ENCODE measurements around the gene PDF. TPM values are rescaled to one million over a fixed set of nuclear protein-coding genes. Genes with fewer than 3 reads are reported as not detected.

The PDF gene
- total RNA-seq, 1 donor from 2014 or later, result 32.3 TPM

DNA sequence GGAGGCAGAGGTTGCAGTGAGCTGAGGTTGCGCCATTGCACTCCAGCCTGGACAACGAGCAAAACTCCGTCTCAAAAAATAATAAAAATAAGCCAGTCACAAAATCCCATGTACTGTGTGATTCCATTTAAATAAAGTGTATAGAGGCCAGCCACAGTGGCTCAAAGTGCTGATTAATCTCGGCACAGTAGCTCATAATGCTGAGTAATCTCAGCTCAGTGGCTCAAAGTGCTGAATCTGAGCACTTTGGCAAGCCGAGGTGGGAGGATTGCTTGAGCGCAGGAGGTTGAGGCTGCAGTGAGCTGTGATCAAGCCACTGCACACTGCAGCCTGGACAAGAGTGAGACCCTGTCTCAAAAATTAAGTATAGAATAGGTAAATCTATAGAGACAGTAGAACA is 16.3 kb upstream of the PDF start:
- TF ChIP-seq, protein P1, sequence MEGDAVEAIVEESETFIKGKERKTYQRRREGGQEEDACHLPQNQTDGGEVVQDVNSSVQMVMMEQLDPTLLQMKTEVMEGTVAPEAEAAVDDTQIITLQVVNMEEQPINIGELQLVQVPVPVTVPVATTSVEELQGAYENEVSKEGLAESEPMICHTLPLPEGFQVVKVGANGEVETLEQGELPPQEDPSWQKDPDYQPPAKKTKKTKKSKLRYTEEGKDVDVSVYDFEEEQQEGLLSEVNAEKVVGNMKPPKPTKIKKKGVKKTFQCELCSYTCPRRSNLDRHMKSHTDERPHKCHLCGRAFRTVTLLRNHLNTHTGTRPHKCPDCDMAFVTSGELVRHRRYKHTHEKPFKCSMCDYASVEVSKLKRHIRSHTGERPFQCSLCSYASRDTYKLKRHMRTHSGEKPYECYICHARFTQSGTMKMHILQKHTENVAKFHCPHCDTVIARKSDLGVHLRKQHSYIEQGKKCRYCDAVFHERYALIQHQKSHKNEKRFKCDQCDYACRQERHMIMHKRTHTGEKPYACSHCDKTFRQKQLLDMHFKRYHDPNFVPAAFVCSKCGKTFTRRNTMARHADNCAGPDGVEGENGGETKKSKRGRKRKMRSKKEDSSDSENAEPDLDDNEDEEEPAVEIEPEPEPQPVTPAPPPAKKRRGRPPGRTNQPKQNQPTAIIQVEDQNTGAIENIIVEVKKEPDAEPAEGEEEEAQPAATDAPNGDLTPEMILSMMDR (IDR thresholded peaks at IDR 0.05; ENCODE audit: insufficient read depth, low read length, poor library complexity, severe bottlenecking), result no peak
- H3K36me3 ChIP-seq (ENCODE audit: control insufficient read depth, insufficient read depth, low read length), result no peaks in the 10 kb centered on the region
- no peak for DNase-seq (ENCODE audit: low read depth)
- H3K4me3 ChIP-seq (ENCODE audit: low read depth, low read length), result no peak overlapping the region
- H3K27me3 ChIP-seq (ENCODE audit: control insufficient read depth, insufficient read depth, low read length), result no peaks in the 10 kb centered on the region

DNA sequence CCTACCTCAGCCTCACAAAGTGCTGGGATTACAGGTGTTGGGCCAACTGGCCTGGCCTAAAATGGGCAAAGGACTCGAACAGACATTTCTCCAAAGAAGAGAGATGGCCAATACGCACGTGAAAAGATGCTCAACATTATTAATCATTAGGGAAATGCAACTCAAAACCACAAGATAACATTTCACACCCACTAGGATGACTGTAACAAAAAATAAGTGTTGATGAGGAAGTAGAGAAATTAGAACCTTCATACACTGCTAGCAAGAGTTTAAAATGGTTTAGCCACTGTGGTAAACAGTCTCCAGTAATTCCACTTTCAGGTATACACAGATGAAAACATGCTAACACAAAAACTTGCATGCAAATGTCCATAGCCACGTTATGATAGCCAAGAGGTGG is 15.5 kb upstream of the PDF start:
- no peak for DNase-seq (ENCODE audit: low read depth)
- Histone ChIP-seq H3K4me3 (ENCODE audit: low read depth, low read length) (no peak overlapping the region), H3K27me3 (ENCODE audit: control insufficient read depth, insufficient read depth, low read length) (no peaks in the 10 kb centered on the region), H3K36me3 (ENCODE audit: control insufficient read depth, insufficient read depth, low read length) (no peaks in the 10 kb centered on the region)
- TF ChIP-seq, protein P1 (IDR thresholded peaks at IDR 0.05; ENCODE audit: insufficient read depth, low read length, poor library complexity, severe bottlenecking), result no peak

DNA sequence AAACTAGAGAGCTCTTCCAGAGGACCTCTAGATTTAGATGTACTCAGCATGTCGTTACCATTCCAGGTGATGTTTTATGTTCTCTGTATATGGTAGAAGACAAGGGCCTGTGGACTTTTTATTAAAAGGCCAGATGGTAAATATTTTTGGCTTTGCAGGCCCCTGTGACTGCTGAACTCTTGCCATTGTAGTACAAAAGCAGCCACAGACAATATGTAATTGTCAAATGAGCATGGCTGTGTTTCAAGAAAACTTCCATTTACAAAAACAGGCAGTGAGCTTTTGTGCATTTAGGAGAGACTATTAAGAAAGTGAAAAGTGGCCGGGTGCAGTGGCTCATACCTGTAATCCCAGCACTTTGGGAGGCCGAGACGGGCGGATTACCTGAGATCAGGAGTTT is 13.8 kb upstream of the PDF start:
- DNase-seq (ENCODE audit: low read depth), result no peak
- H3K27me3 ChIP-seq (ENCODE audit: control insufficient read depth, insufficient read depth, low read length), result no peaks in the 10 kb centered on the region
- H3K36me3 ChIP-seq (ENCODE audit: control insufficient read depth, insufficient read depth, low read length), result no peaks in the 10 kb centered on the region
- H3K4me3 ChIP-seq (ENCODE audit: low read depth, low read length), result no peak overlapping the region
- TF ChIP-seq, protein P1 (IDR thresholded peaks at IDR 0.05; ENCODE audit: insufficient read depth, low read length, poor library complexity, severe bottlenecking), result no peak

DNA sequence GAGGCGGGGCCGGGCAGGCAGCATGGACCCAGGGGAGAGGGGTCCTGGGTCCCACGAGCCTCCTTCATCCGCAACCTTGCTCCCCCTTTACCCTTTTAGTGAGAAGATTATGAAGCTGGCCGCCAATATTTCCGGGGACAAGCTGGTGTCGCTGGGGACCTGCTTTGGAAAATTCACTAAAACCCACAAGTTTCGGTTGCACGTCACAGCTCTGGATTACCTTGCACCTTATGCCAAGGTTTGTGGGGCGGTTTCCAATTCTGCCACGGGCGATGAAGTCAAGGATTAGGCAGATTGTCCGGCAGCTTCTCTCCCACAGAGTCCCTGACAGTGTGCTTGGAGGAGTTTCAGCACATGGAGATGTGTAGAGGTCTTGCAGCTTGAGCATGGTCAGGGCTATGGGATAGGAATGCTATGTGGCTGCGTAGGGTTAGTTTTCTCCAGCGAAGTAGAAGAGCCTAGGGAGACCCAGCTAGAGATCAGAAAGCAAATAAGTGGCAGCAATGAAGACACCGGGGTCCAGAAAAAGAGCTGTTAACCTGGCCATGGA is 9.8 kb upstream of the PDF start:
- Histone ChIP-seq H3K36me3 (ENCODE audit: control insufficient read depth, insufficient read depth, low read length) (peaks cover 1% of the 10 kb centered on the region), H3K4me3 (ENCODE audit: low read depth, low read length) (peak overlapping the region; percentile 85), H3K27me3 (ENCODE audit: control insufficient read depth, insufficient read depth, low read length) (no peaks in the 10 kb centered on the region)
- TF ChIP-seq, protein P1 (IDR thresholded peaks at IDR 0.05; ENCODE audit: insufficient read depth, low read length, poor library complexity, severe bottlenecking), result no peak
- no peak for DNase-seq (ENCODE audit: low read depth)

DNA sequence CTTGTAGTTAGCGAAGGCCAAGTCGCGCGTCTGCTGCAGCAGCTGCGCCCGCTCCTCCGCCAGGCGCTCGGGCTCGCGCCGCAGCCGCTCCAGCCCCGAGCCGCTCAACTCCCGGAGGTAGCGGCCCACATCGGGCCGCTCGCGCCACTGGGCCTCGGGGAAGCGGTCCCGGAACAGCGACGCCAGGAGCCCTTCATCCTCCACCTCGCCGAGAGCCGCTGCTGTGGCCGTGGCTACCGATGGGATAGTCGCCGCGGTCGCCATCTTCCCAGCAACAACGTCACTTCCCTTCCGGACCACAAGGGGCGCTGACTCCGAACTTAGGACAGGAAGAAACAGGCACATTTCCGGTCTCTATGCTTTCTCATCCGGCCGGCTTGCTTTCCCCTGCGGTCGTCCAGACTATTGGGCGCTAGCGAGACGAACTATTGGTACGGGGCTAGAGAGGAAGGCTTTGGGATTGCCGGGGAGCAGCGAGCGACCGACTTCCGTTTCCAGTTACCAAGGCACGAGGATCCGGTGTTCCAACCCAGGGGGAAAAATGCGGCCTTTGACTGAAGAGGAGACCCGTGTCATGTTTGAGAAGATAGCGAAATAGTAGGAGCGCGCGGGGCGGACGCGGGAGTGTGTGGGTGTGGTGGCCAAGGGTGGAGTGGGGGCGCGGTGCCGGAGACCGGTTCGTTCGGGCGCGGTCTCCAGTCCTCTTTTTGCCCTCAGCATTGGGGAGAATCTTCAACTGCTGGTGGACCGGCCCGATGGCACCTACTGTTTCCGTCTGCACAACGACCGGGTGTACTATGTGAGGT is 9.1 kb upstream of the PDF start, which contains the start of the genes COG8 and NIP7:
COG8 (minus strand) TSS at position 276 of the 806 bp plus-strand sequence; CDS start at position 264, 12 bp downstream.
NIP7 (plus strand) TSS at position 484 of the 806 bp plus-strand sequence; CDS start at position 542, 58 bp downstream.
- TF ChIP-seq, protein P1 (IDR thresholded peaks at IDR 0.05; ENCODE audit: insufficient read depth, low read length, poor library complexity, severe bottlenecking), result peak; percentile 79
- Histone ChIP-seq H3K4me3 (ENCODE audit: low read depth, low read length) (peak within 1 kb of the TSS; percentile 85), H3K36me3 (ENCODE audit: control insufficient read depth, insufficient read depth, low read length) (peaks cover 1% of the 10 kb centered on the region), H3K27me3 (ENCODE audit: control insufficient read depth, insufficient read depth, low read length) (no peaks in the 10 kb centered on the region)
- peak; percentile 96 for DNase-seq (ENCODE audit: low read depth)

Measured in kidney epithelial cell (primary cell).